DND-41 (cell line): Measurements from ENCODE around the gene AP3S1.

Experiments used
- EZH2 ChIP-seq: IDR thresholded peaks from 3 replicates; pipeline ENCODE4 v1.6.1; 2012; ENCODE audit warnings: borderline replicate concordance, low read depth, mild to moderate bottlenecking, moderate library complexity, low read length, inconsistent platforms; ENCODE audit not compliant: severe bottlenecking
- TF ChIP-seq, protein P1 (sequence below): IDR thresholded peaks from 2 replicates; pipeline ENCODE4 v1.5.1; 2012; ENCODE audit warnings: borderline replicate concordance, low read length, moderate library complexity, mild to moderate bottlenecking; ENCODE audit not compliant: poor library complexity, severe bottlenecking; ENCODE audit errors: extremely low read depth

DNA sequence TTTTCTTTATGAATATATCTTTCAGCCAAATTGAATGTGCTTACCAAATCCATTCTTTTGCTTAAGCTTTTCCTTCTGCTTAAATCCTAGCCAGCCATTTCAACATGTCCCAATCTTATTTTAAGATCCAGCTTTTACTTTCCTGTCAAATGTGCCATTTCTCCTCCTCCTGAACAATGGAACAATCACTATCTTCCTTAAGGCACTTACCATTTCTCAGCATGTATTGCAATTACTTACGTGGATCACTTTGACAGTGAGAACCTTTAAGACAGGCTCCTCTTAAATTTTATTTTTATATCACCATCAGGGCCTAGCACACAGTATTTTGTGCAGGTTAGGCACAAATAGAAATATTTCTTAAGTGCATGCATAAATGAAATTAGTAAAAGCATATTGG is 20.9 kb upstream of the AP3S1 start:
- TF ChIP-seq, protein P1, sequence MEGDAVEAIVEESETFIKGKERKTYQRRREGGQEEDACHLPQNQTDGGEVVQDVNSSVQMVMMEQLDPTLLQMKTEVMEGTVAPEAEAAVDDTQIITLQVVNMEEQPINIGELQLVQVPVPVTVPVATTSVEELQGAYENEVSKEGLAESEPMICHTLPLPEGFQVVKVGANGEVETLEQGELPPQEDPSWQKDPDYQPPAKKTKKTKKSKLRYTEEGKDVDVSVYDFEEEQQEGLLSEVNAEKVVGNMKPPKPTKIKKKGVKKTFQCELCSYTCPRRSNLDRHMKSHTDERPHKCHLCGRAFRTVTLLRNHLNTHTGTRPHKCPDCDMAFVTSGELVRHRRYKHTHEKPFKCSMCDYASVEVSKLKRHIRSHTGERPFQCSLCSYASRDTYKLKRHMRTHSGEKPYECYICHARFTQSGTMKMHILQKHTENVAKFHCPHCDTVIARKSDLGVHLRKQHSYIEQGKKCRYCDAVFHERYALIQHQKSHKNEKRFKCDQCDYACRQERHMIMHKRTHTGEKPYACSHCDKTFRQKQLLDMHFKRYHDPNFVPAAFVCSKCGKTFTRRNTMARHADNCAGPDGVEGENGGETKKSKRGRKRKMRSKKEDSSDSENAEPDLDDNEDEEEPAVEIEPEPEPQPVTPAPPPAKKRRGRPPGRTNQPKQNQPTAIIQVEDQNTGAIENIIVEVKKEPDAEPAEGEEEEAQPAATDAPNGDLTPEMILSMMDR, result no peak
- TF ChIP-seq EZH2, result no peak
